GM12878 (cell line): ENCODE data around the gene CDX4. TPM values are rescaled to one million over a fixed set of nuclear protein-coding genes. Genes with fewer than 3 reads are reported as not detected.

Experiments
- ATAC-seq: fragments of 200-7000 bp; cut with Tn5 transposase; 3 replicates; pipeline ENCODE4 v1.9.1; 2020; ENCODE audit warnings: mild to moderate bottlenecking, moderate library complexity
- BruUV-seq: library from RNA; stranded (reverse); fragments of 400-500 nt; replicated peaks from 2 replicates; lab custom pipeline; 2021; lab: Mats Ljungman, UMichigan
- CTCF ChIA-PET: fragments of 300-600 bp; sonication (Branson Sonifier 250); formaldehyde crosslinking; extraction: SDS; loops from one replicate; lab custom pipeline; 2021; ENCODE audit warnings: inconsistent platforms; lab: Yijun Ruan, JAX
- POLR2A ChIA-PET: fragments of 350-600 bp; formaldehyde crosslinking; extraction: SDS; loops from one replicate; lab custom pipeline; 2021; ENCODE audit warnings: inconsistent platforms; lab: Charles Lee
- RAD21 ChIA-PET: fragments of 300-600 bp; sonication (Branson Sonifier 250); formaldehyde crosslinking; loops from one replicate; lab custom pipeline; 2023; ENCODE audit warnings: antibody characterized with exemption; ENCODE audit not compliant: unreplicated experiment; lab: Charles Lee
- SMC1A ChIA-PET: fragments of 300-600 bp; sonication (Branson Sonifier 250); formaldehyde crosslinking; loops from one replicate; lab custom pipeline; 2023; ENCODE audit not compliant: unreplicated experiment, uncharacterized antibody; lab: Charles Lee
- DNase-seq: peaks from one replicate; pipeline ENCODE4 v3.0.0-alpha.2; 2011; ENCODE audit warnings: low read depth, low spot score
- FAIRE-seq: peaks from 3 replicates; lab custom pipeline; 2011; peaks lifted over from hg19 to GRCh38; lab: Jason Lieb, UNC
- H2AFZ ChIP-seq: 2 replicates; pipeline ENCODE4 v1.6.0; 2011; ENCODE audit warnings: low read depth, low read length, control low read depth; ENCODE audit not compliant: control insufficient read depth
- H3K27ac ChIP-seq: 2 replicates; pipeline ENCODE4 v1.5.1; 2011; ENCODE audit warnings: control low read depth; ENCODE audit not compliant: control insufficient read depth, insufficient read depth
- H3K27me3 ChIP-seq, 2 experiments: replicated peaks in 1 of 2; 2 replicates each; pipeline versions ENCODE4 v1.6.0 to v1.6.1; 2011; ENCODE audit warnings: low read length in 1 of 2; ENCODE audit not compliant: control insufficient read depth in 2 of 2, insufficient read depth in 2 of 2
- H3K36me3 ChIP-seq, 2 experiments: 2 replicates each; pipeline ENCODE4 v1.5.1; 2011; ENCODE audit warnings: low read length in 1 of 2; ENCODE audit not compliant: control insufficient read depth in 2 of 2, insufficient read depth in 2 of 2
- H3K4me1 ChIP-seq: 2 replicates; pipeline ENCODE4 v1.6.1; 2011; ENCODE audit warnings: mild to moderate bottlenecking, low read length, moderate library complexity, mixed read lengths; ENCODE audit not compliant: control insufficient read depth, insufficient read depth
- H3K4me2 ChIP-seq: 2 replicates; pipeline ENCODE4 v1.6.0; 2011; ENCODE audit warnings: control low read depth; ENCODE audit not compliant: control insufficient read depth, insufficient read depth
- H3K4me3 ChIP-seq: fragments of 200-600 bp; sonication (generic); 2 replicates; pipeline ENCODE4 v1.5.1; 2016
- H3K79me2 ChIP-seq: 2 replicates; pipeline ENCODE4 v1.6.0; 2011; ENCODE audit warnings: low read length; ENCODE audit not compliant: control insufficient read depth, insufficient read depth
- H3K9ac ChIP-seq: 2 replicates; pipeline ENCODE4 v1.8.0; 2011; ENCODE audit warnings: low read length, control low read depth, mixed read lengths; ENCODE audit not compliant: control insufficient read depth, insufficient read depth
- H3K9me3 ChIP-seq: replicated peaks from 3 replicates; pipeline ENCODE4 v1.5.1; 2011; ENCODE audit warnings: mild to moderate bottlenecking, low read length; ENCODE audit not compliant: control insufficient read depth, insufficient read depth
- H4K20me1 ChIP-seq: 2 replicates; pipeline ENCODE4 v1.6.0; 2011; ENCODE audit not compliant: control insufficient read depth, insufficient read depth
- CHD4 ChIP-seq: fragments of 200-600 bp; sonication (generic); IDR thresholded peaks from 2 replicates; pipeline ENCODE4 v1.6.1; 2016; ENCODE audit warnings: mild to moderate bottlenecking
- DPF2 ChIP-seq: fragments of 450-650 bp; IDR thresholded peaks from 2 replicates; pipeline ENCODE4 v1.6.1; 2017; ENCODE audit warnings: mild to moderate bottlenecking
- EZH2 ChIP-seq: IDR thresholded peaks from 2 replicates; pipeline ENCODE4 v1.6.1; 2012; ENCODE audit warnings: low read depth, mild to moderate bottlenecking, control low read depth, inconsistent platforms, low read length, borderline replicate concordance; ENCODE audit not compliant: control insufficient read depth
- HDAC2 ChIP-seq: fragments of 200-600 bp; sonication (generic); IDR thresholded peaks from 2 replicates; pipeline ENCODE4 v1.6.1; 2017
- NBN ChIP-seq: fragments of 450-650 bp; IDR thresholded peaks from 2 replicates; pipeline ENCODE4 v1.6.1; 2016
- POLR2AphosphoS5 ChIP-seq: IDR thresholded peaks from 2 replicates; pipeline ENCODE4 v1.6.1; 2011; ENCODE audit warnings: mild to moderate bottlenecking, low read length, inconsistent platforms
- SMARCA5 ChIP-seq: fragments of 450-650 bp; IDR thresholded peaks from 2 replicates; pipeline ENCODE4 v1.6.1; 2017; ENCODE audit warnings: mild to moderate bottlenecking
- ZNF274 ChIP-seq: IDR thresholded peaks from one replicate; pipeline ENCODE4 v1.8.0; 2011; ENCODE audit not compliant: insufficient read length, insufficient read depth
- ZNF622 ChIP-seq: fragments of 450-650 bp; IDR thresholded peaks from 2 replicates; pipeline ENCODE4 v1.6.1; 2017; ENCODE audit warnings: mild to moderate bottlenecking, inconsistent platforms
- WGBS: methylation state at CpG from one replicate; pipeline ENCODE4 v1.1.6; 2016; ENCODE audit warnings: low lambda C conversion rate; ENCODE audit not compliant: insufficient replicate concordance, insufficient coverage; ENCODE audit errors: missing lambda C conversion rate; 5-methylcytosine and 5-hydroxymethylcytosine counted together
- in situ Hi-C: fragments of 300-500 bp; cut with MboI; formaldehyde crosslinking; loops from 9 replicates; pipeline ENCODE4 v1.14.3; 2018; ENCODE audit warnings: mixed read lengths
- intact Hi-C: fragments of 100-400 bp; cut with micrococcal nuclease; formaldehyde crosslinking; loops from one replicate; pipeline ENCODE4 v1.14.2; 2022; ENCODE audit not compliant: unreplicated experiment
- polyA plus RNA-seq, 11 experiments: library from polyadenylated mRNA; depleted of rRNA in 4 of 11; unstranded in 6 of 11; stranded (reverse) in 5 of 11; fragments of >200 nt; fragmentation: Nextera tagmentation in 4 of 11; fragmentation: Illumina TruSeq in 1 of 11; extraction: Ambion mirVana in 4 of 11; extraction: Trizol in 1 of 11; gene quantifications; 1 replicate in 1 of 11; 2 replicates in 10 of 11; pipeline versions ENCODE4 v1.2.1 to v1.2.3, GENCODE V29; 2011 to 2016; ENCODE audit warnings: inconsistent platforms in 2 of 11, missing spikeins in 2 of 11, low read depth in 1 of 11
- total RNA-seq, 4 experiments: library from RNA; depleted of rRNA in 3 of 4; stranded (reverse); fragments of >200 nt in 3 of 4; fragmentation: Illumina TruSeq in 1 of 4; extraction: Trizol in 1 of 4; gene quantifications; 2 replicates each; pipeline versions ENCODE4 v1.2.1 to v1.2.3, GENCODE V29; 2013 to 2021
- TF ChIP-seq, protein P1 (sequence below): fragments of 450-650 bp; IDR thresholded peaks from 2 replicates; pipeline ENCODE4 v1.6.1; 2017; ENCODE audit warnings: borderline replicate concordance
- TF ChIP-seq, protein P2 (sequence below): IDR thresholded peaks from 2 replicates; pipeline ENCODE4 v1.6.1; 2012; ENCODE audit warnings: low read depth, low read length, improper control_type of control experiment
- TF ChIP-seq, protein P3 (sequence below): IDR thresholded peaks from 2 replicates; pipeline ENCODE4 v1.6.1; 2012; ENCODE audit warnings: mild to moderate bottlenecking, low read depth, low read length

CDX4 gene
- total and polyA plus RNA-seq, 10 of the 15 experiments (the other 5 are each of a cell fraction or from before 2014, with no cell fraction given): not detected

DNA sequence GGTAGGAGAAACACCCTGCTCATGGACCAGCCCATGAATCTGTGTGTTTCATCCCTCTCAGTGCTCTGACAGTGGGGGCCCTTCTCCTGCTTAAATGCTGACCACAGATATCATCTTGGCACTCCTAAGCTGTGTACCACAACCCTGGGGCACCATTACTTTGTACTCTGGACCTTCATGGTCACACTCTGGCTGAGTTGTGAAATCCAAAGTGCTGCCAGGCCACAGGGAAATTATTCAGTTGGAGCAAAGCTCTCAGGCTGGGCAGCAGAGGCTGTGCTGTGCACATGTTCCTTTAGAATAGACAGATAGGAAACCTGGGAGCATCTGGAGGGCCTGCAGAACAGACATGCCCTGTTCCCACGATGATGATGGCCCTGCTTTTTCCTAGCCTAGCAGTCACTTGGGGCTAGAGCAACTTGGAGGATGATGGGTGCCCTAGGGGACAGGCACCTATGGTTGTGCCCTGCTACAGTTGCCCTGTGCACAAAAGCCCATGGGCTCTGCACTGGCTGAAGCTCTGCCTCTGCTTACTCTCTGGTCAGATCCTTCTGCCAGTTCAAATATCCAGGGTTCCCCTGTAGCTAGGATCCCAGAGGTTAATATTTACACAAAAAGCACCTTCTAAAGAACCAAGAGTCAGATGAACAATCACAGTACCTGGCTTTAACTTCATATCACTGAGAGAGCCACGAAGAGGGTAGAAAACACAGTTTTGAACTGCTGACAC lies 48.5 kb upstream of the CDX4 start:
- H3K9me3 ChIP-seq: no peaks in the 10 kb centered on the region
- SMC1A ChIA-PET: no interaction called here
- intact Hi-C loops (no loop called here), in situ Hi-C loops (no loop called here)
- RAD21 ChIA-PET: no interaction called here
- H3K27ac ChIP-seq: no peak overlapping the region
- 0% methylated on average over 2 of the region's 2 CpGs for WGBS
- H3K4me2 ChIP-seq: no peak overlapping the region
- CTCF ChIA-PET: no interaction called here
- ATAC-seq: no peak
- no peaks in the 10 kb centered on the region for H3K4me1 ChIP-seq
- no TSS peak for BruUV-seq
- TF ChIP-seq ZNF622 (no peak), ZNF274 (no peak)
- POLR2A ChIA-PET: no interaction called here
- no peak overlapping the region for H2AFZ ChIP-seq
- H3K36me3 ChIP-seq: no peaks in the 10 kb centered on the region
- H3K9ac ChIP-seq: no peak overlapping the region
- DNase-seq: no peak
- no peaks in the 10 kb centered on the region for H4K20me1 ChIP-seq
- no peaks in the 10 kb centered on the region for H3K79me2 ChIP-seq
- FAIRE-seq: no peak
- H3K4me3 ChIP-seq: no peak overlapping the region
- no peaks in the 10 kb centered on the region for H3K27me3 ChIP-seq

DNA sequence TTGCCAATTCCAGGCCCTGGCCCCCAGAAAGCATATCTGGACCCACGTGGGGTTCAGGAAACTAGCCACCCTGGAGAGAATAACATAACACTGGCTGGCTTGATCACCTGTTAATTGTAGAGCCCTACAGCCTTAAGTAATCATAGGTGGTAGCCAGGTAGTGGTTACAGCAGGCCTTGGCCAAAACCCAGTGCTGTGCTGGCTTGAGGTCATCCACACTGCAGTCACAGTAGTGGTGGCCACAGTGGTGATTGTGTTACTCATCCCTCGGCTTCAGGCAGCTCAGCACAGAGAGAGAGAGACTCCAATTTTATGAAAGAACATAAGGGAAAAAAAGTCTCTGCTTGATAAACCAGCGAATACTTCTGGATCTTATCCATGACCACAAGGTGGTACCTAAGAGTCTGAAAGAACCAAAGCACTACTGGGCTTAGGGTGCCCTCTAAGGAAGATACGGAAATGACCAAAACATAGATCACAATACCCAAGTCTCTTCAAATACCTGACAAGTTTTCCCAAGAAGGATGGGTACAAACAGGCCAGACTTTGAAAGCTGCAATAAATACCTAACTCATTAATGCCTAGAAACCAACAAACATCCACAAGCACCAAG lies 46.6 kb upstream of the CDX4 start:
- RAD21 ChIA-PET: no interaction called here
- POLR2A ChIA-PET: no interaction called here
- in situ Hi-C loops: no loop called here
- TF ChIP-seq DPF2: no peak
- TF ChIP-seq, protein P1, sequence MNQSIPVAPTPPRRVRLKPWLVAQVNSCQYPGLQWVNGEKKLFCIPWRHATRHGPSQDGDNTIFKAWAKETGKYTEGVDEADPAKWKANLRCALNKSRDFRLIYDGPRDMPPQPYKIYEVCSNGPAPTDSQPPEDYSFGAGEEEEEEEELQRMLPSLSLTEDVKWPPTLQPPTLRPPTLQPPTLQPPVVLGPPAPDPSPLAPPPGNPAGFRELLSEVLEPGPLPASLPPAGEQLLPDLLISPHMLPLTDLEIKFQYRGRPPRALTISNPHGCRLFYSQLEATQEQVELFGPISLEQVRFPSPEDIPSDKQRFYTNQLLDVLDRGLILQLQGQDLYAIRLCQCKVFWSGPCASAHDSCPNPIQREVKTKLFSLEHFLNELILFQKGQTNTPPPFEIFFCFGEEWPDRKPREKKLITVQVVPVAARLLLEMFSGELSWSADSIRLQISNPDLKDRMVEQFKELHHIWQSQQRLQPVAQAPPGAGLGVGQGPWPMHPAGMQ: no peak
- no peak for TF ChIP-seq POLR2AphosphoS5
- TF ChIP-seq SMARCA5: no peak
- no peak for TF ChIP-seq HDAC2
- TF ChIP-seq, protein P2, sequence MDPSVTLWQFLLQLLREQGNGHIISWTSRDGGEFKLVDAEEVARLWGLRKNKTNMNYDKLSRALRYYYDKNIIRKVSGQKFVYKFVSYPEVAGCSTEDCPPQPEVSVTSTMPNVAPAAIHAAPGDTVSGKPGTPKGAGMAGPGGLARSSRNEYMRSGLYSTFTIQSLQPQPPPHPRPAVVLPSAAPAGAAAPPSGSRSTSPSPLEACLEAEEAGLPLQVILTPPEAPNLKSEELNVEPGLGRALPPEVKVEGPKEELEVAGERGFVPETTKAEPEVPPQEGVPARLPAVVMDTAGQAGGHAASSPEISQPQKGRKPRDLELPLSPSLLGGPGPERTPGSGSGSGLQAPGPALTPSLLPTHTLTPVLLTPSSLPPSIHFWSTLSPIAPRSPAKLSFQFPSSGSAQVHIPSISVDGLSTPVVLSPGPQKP: no peak
- TF ChIP-seq, protein P3, sequence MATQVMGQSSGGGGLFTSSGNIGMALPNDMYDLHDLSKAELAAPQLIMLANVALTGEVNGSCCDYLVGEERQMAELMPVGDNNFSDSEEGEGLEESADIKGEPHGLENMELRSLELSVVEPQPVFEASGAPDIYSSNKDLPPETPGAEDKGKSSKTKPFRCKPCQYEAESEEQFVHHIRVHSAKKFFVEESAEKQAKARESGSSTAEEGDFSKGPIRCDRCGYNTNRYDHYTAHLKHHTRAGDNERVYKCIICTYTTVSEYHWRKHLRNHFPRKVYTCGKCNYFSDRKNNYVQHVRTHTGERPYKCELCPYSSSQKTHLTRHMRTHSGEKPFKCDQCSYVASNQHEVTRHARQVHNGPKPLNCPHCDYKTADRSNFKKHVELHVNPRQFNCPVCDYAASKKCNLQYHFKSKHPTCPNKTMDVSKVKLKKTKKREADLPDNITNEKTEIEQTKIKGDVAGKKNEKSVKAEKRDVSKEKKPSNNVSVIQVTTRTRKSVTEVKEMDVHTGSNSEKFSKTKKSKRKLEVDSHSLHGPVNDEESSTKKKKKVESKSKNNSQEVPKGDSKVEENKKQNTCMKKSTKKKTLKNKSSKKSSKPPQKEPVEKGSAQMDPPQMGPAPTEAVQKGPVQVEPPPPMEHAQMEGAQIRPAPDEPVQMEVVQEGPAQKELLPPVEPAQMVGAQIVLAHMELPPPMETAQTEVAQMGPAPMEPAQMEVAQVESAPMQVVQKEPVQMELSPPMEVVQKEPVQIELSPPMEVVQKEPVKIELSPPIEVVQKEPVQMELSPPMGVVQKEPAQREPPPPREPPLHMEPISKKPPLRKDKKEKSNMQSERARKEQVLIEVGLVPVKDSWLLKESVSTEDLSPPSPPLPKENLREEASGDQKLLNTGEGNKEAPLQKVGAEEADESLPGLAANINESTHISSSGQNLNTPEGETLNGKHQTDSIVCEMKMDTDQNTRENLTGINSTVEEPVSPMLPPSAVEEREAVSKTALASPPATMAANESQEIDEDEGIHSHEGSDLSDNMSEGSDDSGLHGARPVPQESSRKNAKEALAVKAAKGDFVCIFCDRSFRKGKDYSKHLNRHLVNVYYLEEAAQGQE: no peak
- TF ChIP-seq CHD4: no peak
- no peak for TF ChIP-seq NBN
- no peak for TF ChIP-seq EZH2

More for the DNA sequence above, 46.6 kb upstream of the CDX4 start:
- Histone ChIP-seq H3K9me3 (no peaks in the 10 kb centered on the region), H2AFZ (no peak overlapping the region), H3K4me3 (no peak overlapping the region), H3K36me3 (no peaks in the 10 kb centered on the region), H3K9ac (no peak overlapping the region), H3K4me2 (no peak overlapping the region), H3K79me2 (no peaks in the 10 kb centered on the region), H3K4me1 (no peaks in the 10 kb centered on the region), H4K20me1 (no peaks in the 10 kb centered on the region), H3K27ac (no peak overlapping the region), H3K27me3 (no peaks in the 10 kb centered on the region)
- FAIRE-seq (no peak), DNase-seq (no peak), ATAC-seq (no peak)
- intact Hi-C loops: no loop called here
- no TSS peak for BruUV-seq
- CTCF ChIA-PET: no interaction called here
- WGBS: 11% methylated on average over 4 of the region's 4 CpGs
- SMC1A ChIA-PET: no interaction called here
